ENCODE results near the gene METTL17. TPM values are rescaled to one million over a fixed set of nuclear protein-coding genes. Genes with fewer than 3 reads are reported as not detected.
"Not testable (repeated sequence)": the region's sequence is repeated elsewhere in the genome, so short reads cannot be mapped to it uniquely, and the experiment has no call there.

METTL17 gene
- total RNA-seq, 2 experiments from 2014 or later = 88.4 to 92.0 TPM

- peaks cover 18% of the 10 kb centered on the region for H3K27me3 Mint-ChIP-seq
- DNase-seq (no peak), ATAC-seq (no peak)
- H3K4me3 Mint-ChIP-seq = no peak overlapping the region
- no peak overlapping the region for H3K27ac Mint-ChIP-seq
- ChIA-PET CTCF (interaction anchor here (0.7 to 4.8 kb wide), 10 partner anchors 9 to 277 kb away, joined by 3 to 73 read pairs (median 14); no protein-coding TSS in a partner anchor), POLR2A (interaction anchor here (1.0 kb wide), 1 partner anchor 22 kb away, joined by 3 read pairs; no protein-coding TSS in a partner anchor)
- no peaks in the 10 kb centered on the region for H3K9me3 Mint-ChIP-seq
- no peaks in the 10 kb centered on the region for H3K36me3 Mint-ChIP-seq (ENCODE audit: low read depth)
- peaks cover 6% of the 10 kb centered on the region for H3K4me1 Mint-ChIP-seq (ENCODE audit: low read depth)
- TF ChIP-seq CTCF (IDR thresholded peaks at IDR 0.05) = no peak
- intact Hi-C loops (cut with micrococcal nuclease) = loop anchor here (5.0 kb wide), 2 partner anchors 101 to 276 kb away; no protein-coding TSS in a partner anchor
These were observed 16.3 kb upstream of the METTL17 start for GRCh38 chr14:20973501-20973900.

- Mint-ChIP-seq H3K4me3 (no peak overlapping the region), H3K36me3 (ENCODE audit: low read depth) (no peaks in the 10 kb centered on the region), H3K27ac (no peak overlapping the region), H3K9me3 (no peaks in the 10 kb centered on the region), H3K4me1 (ENCODE audit: low read depth) (no peaks in the 10 kb centered on the region), H3K27me3 (peaks cover 20% of the 10 kb centered on the region)
- intact Hi-C loops (cut with micrococcal nuclease) = no loop called here
- POLR2A ChIA-PET = no interaction called here
- CTCF ChIA-PET = no interaction called here
- DNase-seq = no peak
- TF ChIP-seq CTCF (IDR thresholded peaks at IDR 0.05) = no peak
- ATAC-seq = no peak
These were observed 13.5 kb upstream of the METTL17 start for GRCh38 chr14:20976291-20976690.

- ATAC-seq (no peak), DNase-seq (no peak)
- TF ChIP-seq CTCF (IDR thresholded peaks at IDR 0.05) = no peak
- POLR2A ChIA-PET = interaction anchor here (1.5 kb wide), 1 partner anchor 18 kb away, joined by 4 read pairs; no protein-coding TSS in a partner anchor
- no peaks in the 10 kb centered on the region for H3K4me1 Mint-ChIP-seq (ENCODE audit: low read depth)
- H3K27ac Mint-ChIP-seq = no peak overlapping the region
- no peaks in the 10 kb centered on the region for H3K36me3 Mint-ChIP-seq (ENCODE audit: low read depth)
- CTCF ChIA-PET = interaction anchor here (0.7 to 3.3 kb wide), 6 partner anchors 8 to 110 kb away, joined by 3 to 34 read pairs (median 3); no protein-coding TSS in a partner anchor
- intact Hi-C loops (cut with micrococcal nuclease) = no loop called here
- no peaks in the 10 kb centered on the region for H3K9me3 Mint-ChIP-seq
- H3K27me3 Mint-ChIP-seq = peaks cover 7% of the 10 kb centered on the region
- no peak overlapping the region for H3K4me3 Mint-ChIP-seq
These were observed 11.1 kb upstream of the METTL17 start for GRCh38 chr14:20978687-20979086.

- ChIA-PET POLR2A (no interaction called here), CTCF (interaction anchor here (0.6 to 3.3 kb wide), 5 partner anchors 10 to 34 kb away, joined by 3 to 34 read pairs (median 4); no protein-coding TSS in a partner anchor)
- DNase-seq (no peak), ATAC-seq (no peak)
- Mint-ChIP-seq H3K9me3 (no peaks in the 10 kb centered on the region), H3K36me3 (ENCODE audit: low read depth) (no peaks in the 10 kb centered on the region), H3K4me1 (ENCODE audit: low read depth) (no peaks in the 10 kb centered on the region), H3K27me3 (peaks cover 7% of the 10 kb centered on the region), H3K27ac (no peak overlapping the region), H3K4me3 (no peak overlapping the region)
- TF ChIP-seq CTCF (IDR thresholded peaks at IDR 0.05) = no peak
- intact Hi-C loops (cut with micrococcal nuclease) = no loop called here
These were observed 8.9 kb upstream of the METTL17 start for GRCh38 chr14:20980906-20981305.

- Mint-ChIP-seq H3K27ac (no peak overlapping the region), H3K27me3 (peaks cover 7% of the 10 kb centered on the region), H3K36me3 (ENCODE audit: low read depth) (no peaks in the 10 kb centered on the region), H3K4me3 (no peak overlapping the region), H3K4me1 (ENCODE audit: low read depth) (no peaks in the 10 kb centered on the region), H3K9me3 (no peaks in the 10 kb centered on the region)
- CTCF ChIA-PET = interaction anchor here (0.6 to 5.1 kb wide), 3 partner anchors 10 to 32 kb away, joined by 3 to 48 read pairs (median 7); no protein-coding TSS in a partner anchor
- ATAC-seq = no peak
- TF ChIP-seq CTCF (IDR thresholded peaks at IDR 0.05) = no peak
- no peak for DNase-seq
- POLR2A ChIA-PET = interaction anchor here (0.6 kb wide), 1 partner anchor 1232 kb away, joined by 3 read pairs; no protein-coding TSS in a partner anchor
- intact Hi-C loops (cut with micrococcal nuclease) = no loop called here
These were observed 7.0 kb upstream of the METTL17 start for GRCh38 chr14:20982646-20983369.

- DNase-seq; H3K27ac Mint-ChIP-seq; H3K9me3 Mint-ChIP-seq; H3K27me3 Mint-ChIP-seq; H3K36me3 Mint-ChIP-seq (ENCODE audit: low read depth); intact Hi-C loops (cut with micrococcal nuclease); POLR2A ChIA-PET; H3K4me3 Mint-ChIP-seq; ATAC-seq; H3K4me1 Mint-ChIP-seq (ENCODE audit: low read depth): not testable (repeated sequence)
- CTCF ChIA-PET = interaction anchor here (0.7 to 5.1 kb wide), 3 partner anchors 13 to 29 kb away, joined by 3 to 48 read pairs (median 3); no protein-coding TSS in a partner anchor
These were observed 4.1 kb upstream of the METTL17 start for GRCh38 chr14:20985650-20986049.
